ENCODE data around the gene CDADC1. TPM values are rescaled to one million over a fixed set of nuclear protein-coding genes. Genes with fewer than 3 reads are reported as not detected.
A peak's percentile ranks its signal among the peaks of the same experiment; 100 is the strongest.

Gene CDADC1
- total and polyA plus RNA-seq, 2 of the 13 experiments (the other 11 are each of a cell fraction or from before 2014, with no cell fraction given): 2.4 to 9.0 TPM

GRCh38 chr13:49303533-49304252 is 56.0 kb downstream of the CDADC1 start (continued):
- peak in 1 of 2 experiments; percentile 71; a peak in 2 of 4 replicates for TF ChIP-seq EP300 (IDR thresholded peaks at IDR 0.05; ENCODE audit: low read depth in 2 of 2, low read length in 2 of 2)
- peak; percentile 74; the same call in 1 of the 2 replicates for TF ChIP-seq EP300 (CRISPR knock-in tag; IDR thresholded peaks at IDR 0.05; ENCODE audit: borderline replicate concordance)
- TF ChIP-seq TEF (CRISPR knock-in tag; IDR thresholded peaks at IDR 0.05): no peak
- TF ChIP-seq ZNF563 (CRISPR knock-in tag; IDR thresholded peaks at IDR 0.05): no peak
- no peak for TF ChIP-seq JDP2 (CRISPR knock-in tag; IDR thresholded peaks at IDR 0.05; ENCODE audit: borderline replicate concordance)
- no peak for TF ChIP-seq GPN1 (CRISPR knock-in tag; IDR thresholded peaks at IDR 0.05; ENCODE audit: borderline replicate concordance)
- TF ChIP-seq, protein P1, sequence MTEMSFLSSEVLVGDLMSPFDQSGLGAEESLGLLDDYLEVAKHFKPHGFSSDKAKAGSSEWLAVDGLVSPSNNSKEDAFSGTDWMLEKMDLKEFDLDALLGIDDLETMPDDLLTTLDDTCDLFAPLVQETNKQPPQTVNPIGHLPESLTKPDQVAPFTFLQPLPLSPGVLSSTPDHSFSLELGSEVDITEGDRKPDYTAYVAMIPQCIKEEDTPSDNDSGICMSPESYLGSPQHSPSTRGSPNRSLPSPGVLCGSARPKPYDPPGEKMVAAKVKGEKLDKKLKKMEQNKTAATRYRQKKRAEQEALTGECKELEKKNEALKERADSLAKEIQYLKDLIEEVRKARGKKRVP (CRISPR knock-in tag; IDR thresholded peaks at IDR 0.05): no peak
- no peak for TF ChIP-seq ZNF354B (CRISPR knock-in tag; IDR thresholded peaks at IDR 0.05)
- no peak for TF ChIP-seq ZNF318 (CRISPR knock-in tag; IDR thresholded peaks at IDR 0.05)
- peak; percentile 58; the same call in 1 of the 2 replicates for TF ChIP-seq ZNF605 (CRISPR knock-in tag; IDR thresholded peaks at IDR 0.05)
- peak; percentile 80 for TF ChIP-seq BHLHE40 (IDR thresholded peaks at IDR 0.05; ENCODE audit: low read length)
- TF ChIP-seq SATB2 (CRISPR knock-in tag; IDR thresholded peaks at IDR 0.05): no peak
- peak; percentile 78 for TF ChIP-seq ZNF652 (CRISPR knock-in tag; IDR thresholded peaks at IDR 0.05; ENCODE audit: borderline replicate concordance, low read depth)
- no peak for TF ChIP-seq HMGA1 (CRISPR knock-in tag; conservative IDR thresholded peaks at IDR 0.05)
- TF ChIP-seq, protein P2, sequence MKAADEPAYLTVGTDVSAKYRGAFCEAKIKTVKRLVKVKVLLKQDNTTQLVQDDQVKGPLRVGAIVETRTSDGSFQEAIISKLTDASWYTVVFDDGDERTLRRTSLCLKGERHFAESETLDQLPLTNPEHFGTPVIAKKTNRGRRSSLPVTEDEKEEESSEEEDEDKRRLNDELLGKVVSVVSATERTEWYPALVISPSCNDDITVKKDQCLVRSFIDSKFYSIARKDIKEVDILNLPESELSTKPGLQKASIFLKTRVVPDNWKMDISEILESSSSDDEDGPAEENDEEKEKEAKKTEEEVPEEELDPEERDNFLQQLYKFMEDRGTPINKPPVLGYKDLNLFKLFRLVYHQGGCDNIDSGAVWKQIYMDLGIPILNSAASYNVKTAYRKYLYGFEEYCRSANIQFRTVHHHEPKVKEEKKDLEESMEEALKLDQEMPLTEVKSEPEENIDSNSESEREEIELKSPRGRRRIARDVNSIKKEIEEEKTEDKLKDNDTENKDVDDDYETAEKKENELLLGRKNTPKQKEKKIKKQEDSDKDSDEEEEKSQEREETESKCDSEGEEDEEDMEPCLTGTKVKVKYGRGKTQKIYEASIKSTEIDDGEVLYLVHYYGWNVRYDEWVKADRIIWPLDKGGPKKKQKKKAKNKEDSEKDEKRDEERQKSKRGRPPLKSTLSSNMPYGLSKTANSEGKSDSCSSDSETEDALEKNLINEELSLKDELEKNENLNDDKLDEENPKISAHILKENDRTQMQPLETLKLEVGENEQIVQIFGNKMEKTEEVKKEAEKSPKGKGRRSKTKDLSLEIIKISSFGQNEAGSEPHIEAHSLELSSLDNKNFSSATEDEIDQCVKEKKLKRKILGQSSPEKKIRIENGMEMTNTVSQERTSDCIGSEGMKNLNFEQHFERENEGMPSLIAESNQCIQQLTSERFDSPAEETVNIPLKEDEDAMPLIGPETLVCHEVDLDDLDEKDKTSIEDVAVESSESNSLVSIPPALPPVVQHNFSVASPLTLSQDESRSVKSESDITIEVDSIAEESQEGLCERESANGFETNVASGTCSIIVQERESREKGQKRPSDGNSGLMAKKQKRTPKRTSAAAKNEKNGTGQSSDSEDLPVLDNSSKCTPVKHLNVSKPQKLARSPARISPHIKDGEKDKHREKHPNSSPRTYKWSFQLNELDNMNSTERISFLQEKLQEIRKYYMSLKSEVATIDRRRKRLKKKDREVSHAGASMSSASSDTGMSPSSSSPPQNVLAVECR (CRISPR knock-in tag; IDR thresholded peaks at IDR 0.05; ENCODE audit: borderline replicate concordance): peak; percentile 45; the same call in 1 of the 2 replicates

All from HepG2 (cell line).